HG03460 (cell line): ENCODE results near the gene SLC35F4.
A peak's percentile ranks its signal among the peaks of the same experiment; 100 is the strongest.

Source experiments
- ATAC-seq: cut with Tn5 transposase; IDR thresholded peaks from one replicate; pipeline ENCODE4 v1.9.1; 2021; ENCODE audit not compliant: unreplicated experiment

Gene SLC35F4

GRCh38 chr14:57637901-57638300 is 228.0 kb downstream of the SLC35F4 start:
- ATAC-seq, result no peak

- no peak for ATAC-seq
These were observed 231.6 kb downstream of the SLC35F4 start for GRCh38 chr14:57634335-57634734.

DNA sequence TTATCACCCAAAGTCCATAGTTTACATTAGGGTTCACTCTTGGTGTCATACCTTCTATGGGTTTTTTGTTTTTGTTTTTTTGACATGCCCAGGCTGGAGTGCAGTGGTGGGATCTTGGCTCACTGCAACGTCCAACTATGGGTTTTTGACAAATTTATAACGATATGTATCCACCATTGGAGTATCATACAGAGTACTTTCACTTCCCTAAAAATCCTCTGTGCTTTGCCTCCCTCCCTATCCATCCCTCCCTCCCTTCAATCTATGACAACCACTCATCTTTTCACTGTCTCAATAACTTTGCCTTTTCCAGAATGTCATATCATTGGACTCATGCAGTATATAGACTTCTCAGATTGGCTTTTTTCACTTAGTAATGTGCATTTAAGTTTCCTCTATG is 233.2 kb downstream of the SLC35F4 start:
- no peak for ATAC-seq

- no peak for ATAC-seq
These were observed 248.4 kb downstream of the SLC35F4 start for GRCh38 chr14:57617510-57617909.

- no peak for ATAC-seq
These were observed 252.9 kb downstream of the SLC35F4 start for GRCh38 chr14:57612946-57613345.

- no peak for ATAC-seq
These were observed 254.3 kb downstream of the SLC35F4 start for GRCh38 chr14:57611555-57612075.

GRCh38 chr14:57610631-57611030 is 255.3 kb downstream of the SLC35F4 start:
- no peak for ATAC-seq

DNA sequence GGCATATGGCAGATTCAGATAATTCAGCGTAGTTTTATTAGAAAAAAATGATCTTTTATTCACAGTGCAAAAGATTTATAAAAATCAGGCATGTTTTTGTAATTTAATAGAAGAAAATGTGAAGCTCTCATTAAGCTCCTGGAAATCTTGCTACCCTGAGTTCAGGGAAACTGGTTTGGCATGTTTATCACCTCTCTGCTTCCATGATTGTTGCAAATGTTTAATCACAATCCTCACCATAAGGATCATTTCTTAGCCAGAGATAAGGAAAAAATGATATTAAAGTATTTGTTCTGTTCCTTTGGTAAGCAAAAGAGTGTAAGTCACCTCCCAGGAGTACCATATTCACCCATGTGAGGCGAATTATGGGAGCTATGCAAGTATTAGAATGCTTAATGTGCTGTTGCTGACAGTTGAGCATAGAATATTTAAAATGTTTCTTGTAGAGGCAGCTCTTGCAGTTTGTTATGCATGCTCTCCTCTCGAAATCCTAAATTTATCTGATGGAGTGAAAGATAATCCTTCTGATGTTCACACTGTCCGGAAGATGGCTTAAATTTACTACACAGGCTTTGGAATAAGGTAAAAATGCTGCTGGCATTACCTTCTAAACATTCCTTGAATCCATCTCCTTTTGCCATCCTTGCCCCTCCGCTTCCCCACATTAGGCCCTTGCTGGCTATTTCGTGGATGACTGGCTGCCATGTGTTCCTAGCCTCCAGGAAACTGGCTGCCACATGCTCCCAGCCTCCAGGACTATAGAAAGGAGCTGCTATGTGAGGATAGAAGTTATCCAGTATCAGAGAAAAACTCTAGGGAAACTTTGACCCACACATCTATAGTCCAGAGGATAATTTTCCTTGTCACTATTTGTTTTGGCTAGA is 256.5 kb downstream of the SLC35F4 start:
- no peak for ATAC-seq

DNA sequence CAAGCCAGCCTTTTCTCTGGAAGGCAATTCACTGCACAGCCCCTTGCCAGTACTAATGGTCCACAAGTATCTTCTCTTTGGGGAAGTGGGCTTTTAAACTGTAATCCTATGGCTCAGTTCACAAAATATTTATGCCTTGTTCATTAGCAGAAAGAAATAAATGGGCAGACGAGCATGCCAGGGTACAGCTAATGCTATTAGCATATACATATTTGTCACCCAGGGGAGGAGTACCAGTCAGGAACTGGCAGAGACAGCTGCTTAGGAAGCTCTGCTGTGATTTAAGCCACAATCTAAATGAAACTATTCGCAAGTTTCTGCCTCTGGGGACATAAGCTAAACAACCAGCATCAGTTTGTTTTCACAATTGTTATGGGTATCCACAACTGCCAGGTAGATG is 258.8 kb downstream of the SLC35F4 start:
- no peak for ATAC-seq

DNA sequence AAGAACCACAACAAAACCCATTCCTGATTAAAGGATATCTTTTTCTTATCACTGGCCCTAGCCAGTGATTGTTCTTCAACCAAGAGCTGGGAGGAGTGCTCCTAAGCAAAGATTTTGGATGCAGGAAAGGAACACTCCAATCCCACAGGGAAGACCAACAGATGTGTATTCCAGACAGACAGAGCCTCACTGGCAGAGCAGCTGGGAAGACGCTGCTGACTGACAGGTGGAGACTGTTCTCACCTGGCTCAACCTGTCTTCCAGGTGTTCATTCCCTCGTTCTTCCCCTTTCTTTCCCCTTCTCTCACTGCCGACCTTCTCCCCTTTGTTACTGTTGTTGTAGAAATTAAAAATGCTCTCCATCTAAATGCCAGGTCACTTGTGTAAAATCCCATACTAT is 282.5 kb downstream of the SLC35F4 start:
- ATAC-seq, result no peak

DNA sequence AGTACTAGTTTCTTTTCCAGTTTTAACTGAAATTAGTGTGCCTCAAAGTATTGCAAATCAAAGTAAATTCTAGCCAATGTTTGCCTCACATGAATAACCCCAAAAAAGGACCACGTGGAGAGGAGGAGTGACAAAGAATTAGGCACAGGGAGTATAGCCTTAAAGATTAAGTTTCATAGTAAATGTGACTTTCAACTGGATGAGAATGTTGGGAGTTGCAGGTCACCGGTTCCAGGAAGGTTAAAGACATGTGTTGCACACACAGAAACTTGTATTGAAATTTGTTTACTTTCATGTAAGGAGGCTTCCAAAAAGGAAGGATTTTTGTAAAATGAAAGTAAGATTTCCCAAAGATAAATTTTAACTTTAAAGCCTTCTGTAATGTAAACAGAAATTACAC is 283.1 kb downstream of the SLC35F4 start:
- no peak for ATAC-seq

DNA sequence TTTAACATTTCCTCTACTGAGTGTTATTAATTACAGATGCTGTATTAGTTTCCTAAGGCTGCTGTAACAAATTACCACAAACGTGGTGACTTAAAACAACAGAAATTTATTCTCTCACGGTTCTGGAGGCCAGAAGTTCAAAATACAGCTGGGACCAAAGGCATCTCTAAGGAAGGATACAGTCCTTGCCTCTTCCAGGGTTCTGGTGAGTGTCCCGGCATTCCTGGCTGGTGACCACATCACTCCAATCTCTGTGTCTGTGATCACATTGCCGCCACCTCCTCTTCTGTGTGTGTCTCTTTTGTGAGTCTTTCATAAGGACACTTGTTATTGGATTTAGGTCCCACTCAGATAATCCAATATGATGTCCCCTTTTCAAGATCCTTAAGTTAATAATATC is 287.1 kb downstream of the SLC35F4 start:
- ATAC-seq, result no peak

DNA sequence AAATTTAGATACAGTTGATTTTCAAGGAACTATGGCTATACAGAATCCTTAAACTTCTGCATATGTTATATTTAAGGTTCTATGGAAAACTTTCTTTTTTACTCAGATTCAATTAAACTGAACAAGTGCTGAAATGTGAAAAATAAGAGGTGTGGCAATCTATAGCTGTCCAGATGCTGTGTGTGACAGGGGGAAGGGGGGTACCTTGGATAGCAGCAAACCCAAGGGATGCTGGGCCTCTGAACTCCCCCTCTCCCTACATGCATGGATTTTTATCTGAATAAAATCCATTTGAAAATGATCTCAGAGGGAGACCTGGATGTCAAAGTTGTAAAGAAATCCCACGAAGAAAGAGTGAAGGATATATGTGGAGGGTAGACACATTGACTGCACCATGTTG is 289.4 kb downstream of the SLC35F4 start:
- no peak for ATAC-seq

DNA sequence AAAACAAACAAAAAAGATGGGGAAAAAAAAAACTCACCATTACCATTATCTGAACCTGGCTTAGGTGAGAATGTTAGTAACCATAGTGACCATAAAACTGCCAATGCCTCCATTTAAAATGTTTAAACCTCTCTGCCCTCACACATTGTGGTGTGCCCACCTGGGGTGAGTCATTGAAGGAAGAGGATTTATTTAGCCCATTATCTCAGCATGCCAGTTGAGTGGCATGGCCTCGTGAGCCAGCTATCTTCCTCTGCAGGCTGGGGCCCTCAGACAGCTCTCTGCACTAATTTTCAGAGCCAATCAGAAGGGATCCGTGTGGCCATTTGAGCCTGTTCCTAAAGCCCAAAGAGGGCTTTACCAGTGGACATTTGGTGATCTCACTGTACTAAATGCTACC is 290.4 kb downstream of the SLC35F4 start:
- no peak for ATAC-seq

- no peak for ATAC-seq
These were observed 291.1 kb downstream of the SLC35F4 start for GRCh38 chr14:57574617-57575288.

- no peak for ATAC-seq
These were observed 292.7 kb downstream of the SLC35F4 start for GRCh38 chr14:57573173-57573572.

DNA sequence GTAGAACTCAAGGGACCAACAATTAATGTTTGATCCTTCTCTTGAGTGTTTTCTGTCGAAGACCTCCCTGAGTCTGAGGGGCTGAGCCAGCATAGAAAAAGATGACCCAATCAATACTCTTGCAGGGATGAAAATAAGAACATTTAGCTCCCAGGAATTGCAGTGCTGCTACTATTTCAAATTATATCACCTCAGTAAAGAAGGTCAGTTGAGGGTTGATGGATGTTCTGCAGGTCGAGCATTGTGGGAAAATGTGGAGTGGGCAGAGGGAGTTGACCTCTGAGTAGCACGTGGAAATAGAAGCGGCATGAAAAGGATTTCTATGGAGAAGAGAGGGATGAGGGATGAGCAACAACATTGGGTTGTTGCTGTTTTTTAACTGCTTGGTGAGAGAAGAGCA is 297.3 kb downstream of the SLC35F4 start:
- ATAC-seq, result no peak

DNA sequence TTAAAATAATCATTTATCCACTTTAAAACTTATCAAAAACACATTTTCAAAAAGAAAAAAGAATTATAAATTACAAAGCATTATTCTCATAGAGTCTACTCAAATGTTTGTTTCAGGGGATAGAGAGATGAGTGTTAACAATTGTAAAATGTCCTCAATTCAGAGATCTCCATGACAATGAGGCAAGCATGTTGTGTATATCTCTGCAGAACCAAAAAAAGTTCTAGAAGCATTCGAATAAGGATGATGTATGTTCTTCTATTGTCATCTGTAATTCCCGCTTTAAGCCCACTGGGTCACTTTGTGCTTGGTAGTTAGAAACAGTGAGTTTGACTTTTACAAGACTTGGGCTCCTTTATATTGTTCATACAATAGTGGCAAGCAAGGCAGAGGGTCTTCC is 298.7 kb downstream of the SLC35F4 start:
- no peak for ATAC-seq

- ATAC-seq, result peak; percentile 94
These were observed 305.2 kb downstream of the SLC35F4 start for GRCh38 chr14:57560681-57561080.

DNA sequence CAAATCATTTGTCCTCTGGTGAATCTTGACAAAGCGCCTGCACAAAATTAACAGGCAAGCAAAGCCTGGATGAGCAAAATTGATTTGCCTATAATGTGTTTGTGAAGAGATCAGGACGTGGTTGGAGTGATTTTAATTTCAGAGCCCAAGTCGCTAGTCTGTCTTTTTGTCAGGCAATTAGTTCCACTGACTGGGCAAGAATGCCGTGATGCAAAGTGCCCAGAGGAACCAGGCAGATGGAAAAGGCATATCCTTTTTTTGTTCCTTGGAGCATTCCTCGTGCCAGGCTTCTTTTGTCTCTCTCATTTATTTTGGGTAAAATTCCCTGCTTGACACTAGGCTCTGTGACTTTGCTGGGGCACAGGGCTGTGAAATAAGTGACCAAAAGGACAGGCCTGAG is 306.3 kb downstream of the SLC35F4 start:
- ATAC-seq, result no peak

GRCh38 chr14:57549765-57550420 is 316.0 kb downstream of the SLC35F4 start:
- ATAC-seq, result peak; percentile 79
